K562 (cell line): ENCODE results near the gene GABARAPL1.

Experiments used
- GTF2F1 ChIP-seq: IDR thresholded peaks from 2 replicates; pipeline ENCODE4 v1.6.1; 2011; ENCODE audit warnings: low read depth, low read length, improper control_type of control experiment
- HNRNPLL ChIP-seq: fragments of 200-400 bp; formaldehyde crosslinking; IDR thresholded peaks from 2 replicates; pipeline ENCODE4 v1.6.1; 2017; ENCODE audit warnings: low read length, low read depth, mild to moderate bottlenecking; ENCODE audit not compliant: poor library complexity, severe bottlenecking
- PTBP1 ChIP-seq: fragments of 200-400 bp; formaldehyde crosslinking; IDR thresholded peaks from 2 replicates; pipeline ENCODE4 v1.6.1; 2017; ENCODE audit warnings: low read depth, low read length
- RCOR1 ChIP-seq, 2 experiments: IDR thresholded peaks; 2 replicates each; pipeline ENCODE4 v1.6.1; 2012; ENCODE audit warnings: low read depth in 2 of 2, low read length in 2 of 2, borderline replicate concordance in 1 of 2, improper control_type of control experiment in 1 of 2
- SP1 ChIP-seq: sonication (generic); formaldehyde crosslinking; IDR thresholded peaks from 2 replicates; pipeline ENCODE4 v1.8.1; 2022; ENCODE audit warnings: mild to moderate bottlenecking, missing genetic modification reagents
- ZNF217 ChIP-seq: sonication (generic); formaldehyde crosslinking; IDR thresholded peaks from 2 replicates; pipeline ENCODE4 v1.8.0; 2022; ENCODE audit warnings: mild to moderate bottlenecking, missing genetic modification reagents
- TF ChIP-seq, protein P1 (sequence below): fragments of 250-450 bp; sonication (Bioruptor Pico); IDR thresholded peaks from 2 replicates; pipeline ENCODE4 v1.8.0; 2021; ENCODE audit warnings: mild to moderate bottlenecking, moderate library complexity
- TF ChIP-seq, protein P2 (sequence below), 2 experiments: fragments of 450-650 bp in 1 of 2; sonication (generic) in 1 of 2; formaldehyde crosslinking; conservative IDR thresholded peaks; 2 replicates each; pipeline versions ENCODE4 v1.4.0 to v1.8.1; 2020 to 2022; ENCODE audit warnings: mild to moderate bottlenecking in 1 of 2, missing genetic modification reagents in 1 of 2
- TF ChIP-seq, protein P3 (sequence below): sonication (generic); formaldehyde crosslinking; IDR thresholded peaks from 2 replicates; pipeline ENCODE4 v1.8.0; 2022; ENCODE audit warnings: missing genetic modification reagents, mild to moderate bottlenecking, borderline replicate concordance

DNA sequence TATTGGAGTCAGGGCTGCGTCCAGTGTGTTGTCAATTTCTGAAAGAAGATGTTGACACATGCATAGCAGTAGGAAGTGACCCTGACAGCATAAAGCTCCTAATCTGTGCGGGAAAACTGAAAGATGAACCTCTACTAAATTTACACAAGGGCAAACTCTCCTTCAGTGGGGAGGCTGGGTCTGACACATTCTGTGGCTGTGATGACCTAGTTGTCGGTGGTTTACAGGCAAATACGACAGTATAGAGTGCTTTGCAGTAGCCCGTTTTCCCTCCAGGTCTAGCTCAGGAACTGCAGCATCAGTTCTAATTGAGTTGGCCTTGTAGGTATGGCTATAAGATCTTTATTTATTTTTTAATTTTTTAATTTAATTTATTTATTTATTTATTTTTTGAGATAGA lies 14.8 kb upstream of the GABARAPL1 start:
- no peak for TF ChIP-seq RCOR1 (IDR thresholded peaks at IDR 0.05; ENCODE audit: borderline replicate concordance in 1 of 2, low read depth in 2 of 2, low read length in 2 of 2)
- TF ChIP-seq, protein P1, sequence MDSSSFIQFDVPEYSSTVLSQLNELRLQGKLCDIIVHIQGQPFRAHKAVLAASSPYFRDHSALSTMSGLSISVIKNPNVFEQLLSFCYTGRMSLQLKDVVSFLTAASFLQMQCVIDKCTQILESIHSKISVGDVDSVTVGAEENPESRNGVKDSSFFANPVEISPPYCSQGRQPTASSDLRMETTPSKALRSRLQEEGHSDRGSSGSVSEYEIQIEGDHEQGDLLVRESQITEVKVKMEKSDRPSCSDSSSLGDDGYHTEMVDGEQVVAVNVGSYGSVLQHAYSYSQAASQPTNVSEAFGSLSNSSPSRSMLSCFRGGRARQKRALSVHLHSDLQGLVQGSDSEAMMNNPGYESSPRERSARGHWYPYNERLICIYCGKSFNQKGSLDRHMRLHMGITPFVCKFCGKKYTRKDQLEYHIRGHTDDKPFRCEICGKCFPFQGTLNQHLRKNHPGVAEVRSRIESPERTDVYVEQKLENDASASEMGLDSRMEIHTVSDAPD (CRISPR knock-in tag): no peak
- TF ChIP-seq SP1 (CRISPR knock-in tag): no peak
- no peak for TF ChIP-seq GTF2F1
- TF ChIP-seq HNRNPLL: no peak
- TF ChIP-seq ZNF217 (CRISPR knock-in tag): no peak
- TF ChIP-seq, protein P2, sequence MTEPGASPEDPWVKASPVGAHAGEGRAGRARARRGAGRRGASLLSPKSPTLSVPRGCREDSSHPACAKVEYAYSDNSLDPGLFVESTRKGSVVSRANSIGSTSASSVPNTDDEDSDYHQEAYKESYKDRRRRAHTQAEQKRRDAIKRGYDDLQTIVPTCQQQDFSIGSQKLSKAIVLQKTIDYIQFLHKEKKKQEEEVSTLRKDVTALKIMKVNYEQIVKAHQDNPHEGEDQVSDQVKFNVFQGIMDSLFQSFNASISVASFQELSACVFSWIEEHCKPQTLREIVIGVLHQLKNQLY (CRISPR knock-in tag; conservative IDR thresholded peaks at IDR 0.05): no peak
- TF ChIP-seq, protein P3, sequence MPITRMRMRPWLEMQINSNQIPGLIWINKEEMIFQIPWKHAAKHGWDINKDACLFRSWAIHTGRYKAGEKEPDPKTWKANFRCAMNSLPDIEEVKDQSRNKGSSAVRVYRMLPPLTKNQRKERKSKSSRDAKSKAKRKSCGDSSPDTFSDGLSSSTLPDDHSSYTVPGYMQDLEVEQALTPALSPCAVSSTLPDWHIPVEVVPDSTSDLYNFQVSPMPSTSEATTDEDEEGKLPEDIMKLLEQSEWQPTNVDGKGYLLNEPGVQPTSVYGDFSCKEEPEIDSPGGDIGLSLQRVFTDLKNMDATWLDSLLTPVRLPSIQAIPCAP (CRISPR knock-in tag): no peak
- no peak for TF ChIP-seq PTBP1
